Measurements from ENCODE around the gene KCNF1.

KCNF1 gene

GRCh38 chr2:10921525-10921924 is 9.8 kb downstream of the KCNF1 start:
- H3K9me3 ChIP-seq (ENCODE audit: control insufficient read depth in 2 of 2, low read length in 2 of 2) = no peaks in the 10 kb centered on the region
- H3K4me1 ChIP-seq (ENCODE audit: control insufficient read depth, insufficient read depth, low read length) = peaks cover 3% of the 10 kb centered on the region
- H3K27me3 ChIP-seq (ENCODE audit: control insufficient read depth in 1 of 2, insufficient read depth in 2 of 2, low read length in 2 of 2) = no peaks in the 10 kb centered on the region
- no peak overlapping the region for H3K27ac ChIP-seq (ENCODE audit: low read length)
- no peak overlapping the region for H3K4me3 ChIP-seq (ENCODE audit: low read length in 2 of 2)
- H3K36me3 ChIP-seq (ENCODE audit: control insufficient read depth in 2 of 2, insufficient read depth in 2 of 2, low read length in 2 of 2) = no peaks in the 10 kb centered on the region
- H3K9ac ChIP-seq (ENCODE audit: low read length in 2 of 2) = no peak overlapping the region

GRCh38 chr2:10922307-10923007 is 10.7 kb downstream of the KCNF1 start:
- Histone ChIP-seq H3K27me3 (ENCODE audit: control insufficient read depth in 1 of 2, insufficient read depth in 2 of 2, low read length in 2 of 2) (no peaks in the 10 kb centered on the region), H3K27ac (ENCODE audit: low read length) (no peak overlapping the region), H3K4me3 (ENCODE audit: low read length in 2 of 2) (no peak overlapping the region), H3K9me3 (ENCODE audit: control insufficient read depth in 2 of 2, low read length in 2 of 2) (no peaks in the 10 kb centered on the region), H3K4me1 (ENCODE audit: control insufficient read depth, insufficient read depth, low read length) (peaks cover 3% of the 10 kb centered on the region), H3K36me3 (ENCODE audit: control insufficient read depth in 2 of 2, insufficient read depth in 2 of 2, low read length in 2 of 2) (no peaks in the 10 kb centered on the region), H3K9ac (ENCODE audit: low read length in 2 of 2) (no peak overlapping the region)

GRCh38 chr2:10923008-10923375 is 11.3 kb downstream of the KCNF1 start:
- H3K9ac ChIP-seq (ENCODE audit: low read length in 2 of 2) = no peak overlapping the region
- no peak overlapping the region for H3K4me3 ChIP-seq (ENCODE audit: low read length in 2 of 2)
- no peaks in the 10 kb centered on the region for H3K36me3 ChIP-seq (ENCODE audit: control insufficient read depth in 2 of 2, insufficient read depth in 2 of 2, low read length in 2 of 2)
- no peak overlapping the region for H3K27ac ChIP-seq (ENCODE audit: low read length)
- no peaks in the 10 kb centered on the region for H3K9me3 ChIP-seq (ENCODE audit: control insufficient read depth in 2 of 2, low read length in 2 of 2)
- no peaks in the 10 kb centered on the region for H3K27me3 ChIP-seq (ENCODE audit: control insufficient read depth in 1 of 2, insufficient read depth in 2 of 2, low read length in 2 of 2)
- peaks cover 3% of the 10 kb centered on the region for H3K4me1 ChIP-seq (ENCODE audit: control insufficient read depth, insufficient read depth, low read length)

GRCh38 chr2:10923965-10924364 is 12.2 kb downstream of the KCNF1 start:
- no peak overlapping the region for H3K4me3 ChIP-seq (ENCODE audit: low read length in 2 of 2)
- H3K9ac ChIP-seq (ENCODE audit: low read length in 2 of 2) = no peak overlapping the region
- H3K27ac ChIP-seq (ENCODE audit: low read length) = no peak overlapping the region
- H3K36me3 ChIP-seq (ENCODE audit: control insufficient read depth in 2 of 2, insufficient read depth in 2 of 2, low read length in 2 of 2) = no peaks in the 10 kb centered on the region
- no peaks in the 10 kb centered on the region for H3K9me3 ChIP-seq (ENCODE audit: control insufficient read depth in 2 of 2, low read length in 2 of 2)
- no peaks in the 10 kb centered on the region for H3K4me1 ChIP-seq (ENCODE audit: control insufficient read depth, insufficient read depth, low read length)
- H3K27me3 ChIP-seq (ENCODE audit: control insufficient read depth in 1 of 2, insufficient read depth in 2 of 2, low read length in 2 of 2) = peaks cover 0 to 3% of the 10 kb centered on the region in 2 donors

- H3K27me3 ChIP-seq (ENCODE audit: control insufficient read depth in 1 of 2, insufficient read depth in 2 of 2, low read length in 2 of 2) = peaks cover 0 to 3% of the 10 kb centered on the region in 2 donors
- H3K9ac ChIP-seq (ENCODE audit: low read length in 2 of 2) = no peak overlapping the region
- H3K27ac ChIP-seq (ENCODE audit: low read length) = no peak overlapping the region
- no peaks in the 10 kb centered on the region for H3K9me3 ChIP-seq (ENCODE audit: control insufficient read depth in 2 of 2, low read length in 2 of 2)
- no peaks in the 10 kb centered on the region for H3K36me3 ChIP-seq (ENCODE audit: control insufficient read depth in 2 of 2, insufficient read depth in 2 of 2, low read length in 2 of 2)
- no peaks in the 10 kb centered on the region for H3K4me1 ChIP-seq (ENCODE audit: control insufficient read depth, insufficient read depth, low read length)
- no peak overlapping the region for H3K4me3 ChIP-seq (ENCODE audit: low read length in 2 of 2)
These were observed 12.7 kb downstream of the KCNF1 start for GRCh38 chr2:10924441-10924840.

- no peak overlapping the region for H3K9ac ChIP-seq (ENCODE audit: low read length in 2 of 2)
- H3K4me3 ChIP-seq (ENCODE audit: low read length in 2 of 2) = no peak overlapping the region
- H3K4me1 ChIP-seq (ENCODE audit: control insufficient read depth, insufficient read depth, low read length) = no peaks in the 10 kb centered on the region
- peaks cover 0 to 3% of the 10 kb centered on the region in 2 donors for H3K27me3 ChIP-seq (ENCODE audit: control insufficient read depth in 1 of 2, insufficient read depth in 2 of 2, low read length in 2 of 2)
- no peaks in the 10 kb centered on the region for H3K9me3 ChIP-seq (ENCODE audit: control insufficient read depth in 2 of 2, low read length in 2 of 2)
- H3K27ac ChIP-seq (ENCODE audit: low read length) = no peak overlapping the region
- H3K36me3 ChIP-seq (ENCODE audit: control insufficient read depth in 2 of 2, insufficient read depth in 2 of 2, low read length in 2 of 2) = no peaks in the 10 kb centered on the region
These were observed 13.1 kb downstream of the KCNF1 start for GRCh38 chr2:10924859-10925258.

GRCh38 chr2:10926191-10926820 is 14.6 kb downstream of the KCNF1 start:
- no peak overlapping the region for H3K9ac ChIP-seq (ENCODE audit: low read length in 2 of 2)
- H3K4me1 ChIP-seq (ENCODE audit: control insufficient read depth, insufficient read depth, low read length) = no peaks in the 10 kb centered on the region
- H3K4me3 ChIP-seq (ENCODE audit: low read length in 2 of 2) = no peak overlapping the region
- peaks cover 3% of the 10 kb centered on the region in 2 donors for H3K27me3 ChIP-seq (ENCODE audit: control insufficient read depth in 1 of 2, insufficient read depth in 2 of 2, low read length in 2 of 2)
- H3K9me3 ChIP-seq (ENCODE audit: control insufficient read depth in 2 of 2, low read length in 2 of 2) = no peaks in the 10 kb centered on the region
- H3K27ac ChIP-seq (ENCODE audit: low read length) = no peak overlapping the region
- no peaks in the 10 kb centered on the region for H3K36me3 ChIP-seq (ENCODE audit: control insufficient read depth in 2 of 2, insufficient read depth in 2 of 2, low read length in 2 of 2)

GRCh38 chr2:10930721-10931516 is 19.2 kb downstream of the KCNF1 start:
- no peaks in the 10 kb centered on the region for H3K9me3 ChIP-seq (ENCODE audit: control insufficient read depth in 2 of 2, low read length in 2 of 2)
- H3K36me3 ChIP-seq (ENCODE audit: control insufficient read depth in 2 of 2, insufficient read depth in 2 of 2, low read length in 2 of 2) = no peaks in the 10 kb centered on the region
- H3K4me1 ChIP-seq (ENCODE audit: control insufficient read depth, insufficient read depth, low read length) = no peaks in the 10 kb centered on the region
- peaks cover 3% of the 10 kb centered on the region in 2 donors for H3K27me3 ChIP-seq (ENCODE audit: control insufficient read depth in 1 of 2, insufficient read depth in 2 of 2, low read length in 2 of 2)
- H3K27ac ChIP-seq (ENCODE audit: low read length) = no peak overlapping the region
- no peak overlapping the region for H3K9ac ChIP-seq (ENCODE audit: low read length in 2 of 2)
- H3K4me3 ChIP-seq (ENCODE audit: low read length in 2 of 2) = no peak overlapping the region

- no peak overlapping the region for H3K4me3 ChIP-seq (ENCODE audit: low read length in 2 of 2)
- peaks cover 3% of the 10 kb centered on the region in 2 donors for H3K27me3 ChIP-seq (ENCODE audit: control insufficient read depth in 1 of 2, insufficient read depth in 2 of 2, low read length in 2 of 2)
- no peaks in the 10 kb centered on the region for H3K4me1 ChIP-seq (ENCODE audit: control insufficient read depth, insufficient read depth, low read length)
- H3K9me3 ChIP-seq (ENCODE audit: control insufficient read depth in 2 of 2, low read length in 2 of 2) = no peaks in the 10 kb centered on the region
- H3K9ac ChIP-seq (ENCODE audit: low read length in 2 of 2) = no peak overlapping the region
- H3K36me3 ChIP-seq (ENCODE audit: control insufficient read depth in 2 of 2, insufficient read depth in 2 of 2, low read length in 2 of 2) = no peaks in the 10 kb centered on the region
- no peak overlapping the region for H3K27ac ChIP-seq (ENCODE audit: low read length)
These were observed 20.0 kb downstream of the KCNF1 start for GRCh38 chr2:10931710-10932255.

GRCh38 chr2:10932345-10933151 is 20.8 kb downstream of the KCNF1 start:
- H3K27ac ChIP-seq (ENCODE audit: low read length) = no peak overlapping the region
- H3K36me3 ChIP-seq (ENCODE audit: control insufficient read depth in 2 of 2, insufficient read depth in 2 of 2, low read length in 2 of 2) = no peaks in the 10 kb centered on the region
- H3K4me1 ChIP-seq (ENCODE audit: control insufficient read depth, insufficient read depth, low read length) = no peaks in the 10 kb centered on the region
- H3K9ac ChIP-seq (ENCODE audit: low read length in 2 of 2) = no peak overlapping the region
- H3K4me3 ChIP-seq (ENCODE audit: low read length in 2 of 2) = no peak overlapping the region
- H3K9me3 ChIP-seq (ENCODE audit: control insufficient read depth in 2 of 2, low read length in 2 of 2) = no peaks in the 10 kb centered on the region
- peaks cover 3% of the 10 kb centered on the region in 2 donors for H3K27me3 ChIP-seq (ENCODE audit: control insufficient read depth in 1 of 2, insufficient read depth in 2 of 2, low read length in 2 of 2)

Measured in stomach smooth muscle (tissue), 2 donors.